DOHH2 (cell line): ENCODE results near the gene C3orf20.

Experiments used
- CTCF ChIP-seq: fragments of 200-600 bp; sonication (generic); IDR thresholded peaks from one replicate; pipeline ENCODE4 v1.5.1; 2014; ENCODE audit warnings: antibody characterized with exemption, mild to moderate bottlenecking, low read depth, low read length; ENCODE audit not compliant: poor library complexity, severe bottlenecking
- EZH2phosphoT487 ChIP-seq: fragments of 200-600 bp; sonication (generic); IDR thresholded peaks from 2 replicates; pipeline ENCODE4 v1.6.1; 2017; ENCODE audit warnings: borderline replicate concordance, mild to moderate bottlenecking, antibody characterized with exemption, low read length, moderate library complexity, mixed read lengths

GRCh38 chr3:14716591-14716990, 41.6 kb downstream of the C3orf20 start:
- no peak for TF ChIP-seq CTCF
- no peak for TF ChIP-seq EZH2phosphoT487
